CD4-positive, alpha-beta T cell treated with Interleukin-10 for 1 hour (primary cell): ENCODE data around the gene KCNJ11.
A peak's percentile ranks its signal among the peaks of the same experiment; 100 is the strongest.

Experiments used
- DNase-seq: peaks from one replicate; pipeline ENCODE4 v3.0.0-alpha.2; 2020

Gene KCNJ11

DNA sequence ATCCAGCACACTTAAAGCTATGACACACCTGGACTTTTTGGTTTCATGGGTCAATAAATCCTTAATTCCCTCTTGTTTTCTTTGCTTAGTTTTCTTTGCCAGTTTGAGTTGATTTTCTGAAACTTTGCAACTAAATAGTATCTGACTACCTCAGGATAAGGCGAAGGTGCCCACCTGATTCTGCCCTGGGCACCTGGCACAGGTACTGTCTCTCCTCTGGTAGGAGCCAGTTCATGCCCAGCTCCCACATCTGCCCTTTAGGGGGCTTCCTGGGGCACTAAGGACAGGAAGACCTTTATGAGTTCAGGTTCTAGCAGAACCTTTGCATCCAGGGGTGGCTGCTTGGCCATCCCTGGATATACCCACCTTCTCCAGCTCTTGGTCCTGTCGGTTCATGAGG lies 19.6 kb upstream of the KCNJ11 start:
- no peak for DNase-seq

DNA sequence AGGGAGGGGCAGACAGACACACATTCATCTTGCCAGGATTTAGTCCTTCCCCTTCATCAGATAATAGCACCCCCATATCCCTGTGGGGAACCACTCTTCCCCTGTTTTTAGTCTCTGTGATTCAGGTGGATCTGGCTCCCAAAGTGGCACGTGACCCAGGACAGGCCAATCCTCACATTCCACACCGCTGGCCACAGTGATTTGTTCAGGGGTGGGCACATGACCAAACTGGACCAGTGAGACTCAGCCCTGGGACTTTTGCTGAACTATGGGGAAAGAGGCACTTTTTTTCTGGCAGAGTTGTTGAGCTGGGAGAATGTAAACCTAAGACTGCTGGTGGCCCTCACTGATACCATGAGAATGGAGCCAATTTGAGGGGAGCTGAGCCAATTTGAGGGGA lies 19.1 kb upstream of the KCNJ11 start:
- no peak for DNase-seq

DNA sequence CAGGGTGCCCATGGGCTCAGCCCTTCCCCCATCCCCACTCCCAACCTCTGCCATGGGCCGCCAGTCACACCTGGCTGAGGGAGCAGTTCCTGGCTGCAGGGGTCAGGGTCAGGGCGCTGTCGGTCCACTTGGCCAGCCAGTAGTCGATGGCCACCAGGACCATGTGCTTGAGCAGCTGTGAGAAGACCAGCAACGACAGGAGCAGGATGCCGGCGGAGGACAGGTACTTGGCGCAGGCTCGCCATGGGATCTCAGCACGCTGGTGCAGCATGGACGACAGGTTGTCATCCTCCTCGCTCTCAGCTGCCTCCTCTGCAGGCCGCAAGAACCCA lies 18.3 kb upstream of the KCNJ11 start:
- no peak for DNase-seq

DNA sequence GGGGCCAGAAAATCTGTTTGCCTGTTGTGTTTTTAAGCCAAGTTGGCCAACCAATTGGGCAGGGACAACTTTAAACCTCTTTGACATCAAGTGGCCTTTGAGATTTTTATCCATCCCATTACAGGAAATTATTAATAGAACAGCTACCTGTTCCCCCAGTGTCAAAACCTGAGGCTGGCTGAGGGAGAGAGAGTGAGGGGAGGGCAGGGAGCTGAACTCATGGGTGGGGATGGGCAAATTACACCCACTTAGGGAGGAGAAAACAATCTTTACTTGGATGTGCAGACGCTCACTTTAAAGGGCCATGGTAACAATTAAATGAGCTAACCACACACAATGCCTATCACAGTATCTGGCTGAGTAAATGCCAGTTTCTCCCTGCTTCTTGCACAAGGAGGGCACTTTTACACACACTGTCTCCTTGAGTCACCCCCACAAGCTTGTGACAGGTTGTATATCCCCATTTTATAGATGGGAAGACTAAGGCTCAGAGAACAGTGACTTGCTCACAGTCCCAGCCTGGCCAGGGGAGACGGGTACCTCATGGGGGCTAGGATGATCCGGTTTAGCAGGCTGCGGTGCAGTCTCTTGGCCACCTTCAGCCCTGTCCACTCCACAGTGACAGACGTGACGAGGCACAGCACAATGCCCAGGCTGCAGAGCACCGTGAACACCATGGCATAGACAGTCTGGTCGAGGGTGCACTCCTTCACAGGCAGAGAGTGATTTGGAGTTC lies 17.8 kb upstream of the KCNJ11 start:
- DNase-seq: no peak

DNA sequence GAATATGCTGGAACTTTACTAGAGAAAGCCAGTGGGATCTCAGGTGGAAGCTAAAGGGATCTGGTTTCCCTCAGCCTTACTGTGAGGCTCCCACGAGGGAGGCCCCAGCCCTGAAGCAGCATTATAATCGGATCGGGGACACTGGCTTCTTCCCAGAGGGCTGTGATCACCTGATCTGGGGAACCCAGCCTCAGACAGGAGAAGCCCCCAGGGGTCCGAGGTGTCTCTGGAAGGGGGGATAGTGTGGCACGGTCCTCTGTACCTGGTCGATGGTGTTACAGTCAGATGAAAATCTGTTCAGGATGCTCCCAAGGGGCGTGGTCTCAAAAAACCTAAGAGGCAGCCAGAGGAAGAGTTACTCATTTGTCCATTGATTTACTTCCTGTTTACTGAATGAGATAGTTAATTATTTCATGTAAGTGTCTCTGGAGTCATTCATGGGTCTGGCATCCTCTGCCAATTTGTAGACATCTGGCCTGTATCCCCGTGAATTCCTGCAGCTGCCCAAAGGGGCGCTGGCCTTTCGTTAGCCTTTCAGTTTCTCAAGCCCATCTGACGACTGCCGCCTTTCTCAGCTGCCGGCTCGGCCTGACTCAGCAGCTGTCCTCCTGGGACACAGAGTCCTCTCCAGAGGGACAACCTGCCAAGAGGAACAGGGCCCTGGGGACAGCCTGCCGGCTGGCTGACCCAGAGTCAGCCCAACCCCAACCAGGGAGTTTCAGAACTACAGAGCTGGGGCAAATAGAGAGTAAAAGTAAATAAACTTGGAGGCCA lies 17.0 kb upstream of the KCNJ11 start:
- DNase-seq: no peak

DNA sequence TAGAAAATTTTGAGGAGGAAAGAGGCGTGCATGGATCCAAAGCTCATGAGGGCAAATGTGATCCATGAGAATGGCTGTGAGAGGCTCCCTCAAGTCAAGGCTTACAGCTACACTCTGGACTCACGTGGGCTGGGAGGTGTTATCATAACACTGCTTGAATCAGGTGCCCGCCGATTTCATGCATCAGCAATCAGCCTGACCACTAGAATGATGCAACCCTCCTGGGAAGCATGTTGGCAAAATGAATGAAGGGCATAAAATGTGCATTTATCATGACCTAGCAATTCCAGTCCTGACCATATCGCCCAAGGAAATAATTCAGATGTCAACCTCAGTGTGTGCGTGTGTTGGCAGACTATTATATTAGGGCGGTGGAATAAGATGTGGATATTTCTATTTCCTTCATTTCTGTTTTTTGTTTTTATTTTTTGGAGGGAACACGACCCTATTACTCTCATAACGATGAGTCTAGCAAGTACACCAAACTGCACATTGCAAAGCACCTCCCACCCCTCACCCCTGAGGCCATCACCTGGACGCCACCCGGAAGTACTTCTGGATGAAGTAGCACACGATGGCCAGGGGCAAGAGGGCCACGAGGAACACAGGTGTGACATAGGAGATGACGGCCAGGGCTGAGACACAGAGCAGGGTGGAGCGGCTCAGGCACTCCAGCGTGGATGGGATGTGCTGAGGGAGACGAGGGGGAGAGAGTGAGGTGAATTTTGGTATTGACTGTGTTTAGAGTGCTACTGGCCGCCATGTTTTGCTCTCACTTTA lies 15.7 kb upstream of the KCNJ11 start:
- no peak for DNase-seq

DNA sequence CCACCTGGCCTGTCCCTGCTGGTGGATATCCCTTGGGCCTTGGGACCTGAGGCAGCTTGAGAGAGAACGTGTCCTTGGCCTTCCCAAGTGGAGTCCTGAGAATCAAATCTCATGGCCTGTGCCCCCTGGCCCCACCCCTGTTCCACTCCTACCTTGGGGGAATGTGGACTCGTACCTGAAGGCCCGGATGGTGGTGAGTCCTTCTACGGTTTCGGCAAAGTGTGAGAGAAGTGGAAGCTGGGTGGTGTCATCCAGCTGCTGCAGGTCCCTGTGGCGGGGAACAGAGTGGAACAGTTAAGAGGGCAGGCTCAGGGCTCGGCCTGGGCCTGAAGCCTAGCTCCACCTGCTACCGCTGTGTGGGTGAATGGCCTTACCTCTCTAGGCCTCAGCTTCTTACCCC lies 14.0 kb upstream of the KCNJ11 start:
- DNase-seq: no peak

DNA sequence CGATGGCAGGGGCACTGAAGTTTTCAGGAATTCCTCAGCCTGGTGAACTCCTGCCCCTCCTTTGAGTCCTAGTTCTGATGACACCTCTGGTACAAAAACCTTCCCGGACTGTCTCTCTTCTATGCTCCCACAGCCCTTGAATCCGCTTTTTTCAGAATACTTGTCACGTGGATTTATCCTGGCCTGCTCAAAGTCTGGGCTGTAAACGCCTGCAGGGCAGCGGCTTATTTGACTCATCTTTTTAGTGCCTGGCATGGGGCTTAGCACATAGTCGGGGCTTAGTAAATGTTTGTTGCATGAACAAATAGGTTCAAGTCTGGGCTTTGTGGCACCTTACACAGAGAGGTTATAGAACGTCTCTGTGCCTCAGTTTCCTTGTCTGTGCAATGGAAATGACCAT lies 13.4 kb upstream of the KCNJ11 start:
- no peak for DNase-seq

DNA sequence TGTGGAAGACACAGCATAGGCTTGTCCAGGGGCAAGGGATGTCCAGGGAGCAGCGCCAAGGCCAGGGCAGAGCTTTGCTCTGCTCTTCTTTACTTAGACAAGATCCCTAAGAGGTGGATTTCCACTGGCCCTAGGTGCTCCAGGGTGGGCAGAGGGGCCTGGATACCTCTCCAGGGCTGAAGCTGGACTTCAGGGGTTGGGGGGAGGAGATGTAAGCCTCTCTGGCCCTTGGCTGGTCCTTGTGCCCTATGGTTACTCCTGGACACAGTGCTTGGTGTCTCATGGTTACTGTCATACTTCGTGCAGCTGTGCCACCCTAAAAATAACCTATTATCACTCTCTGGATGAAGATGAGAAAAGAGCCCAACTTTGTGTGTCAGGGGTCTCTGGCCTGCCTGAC lies 12.9 kb upstream of the KCNJ11 start:
- no peak for DNase-seq

DNA sequence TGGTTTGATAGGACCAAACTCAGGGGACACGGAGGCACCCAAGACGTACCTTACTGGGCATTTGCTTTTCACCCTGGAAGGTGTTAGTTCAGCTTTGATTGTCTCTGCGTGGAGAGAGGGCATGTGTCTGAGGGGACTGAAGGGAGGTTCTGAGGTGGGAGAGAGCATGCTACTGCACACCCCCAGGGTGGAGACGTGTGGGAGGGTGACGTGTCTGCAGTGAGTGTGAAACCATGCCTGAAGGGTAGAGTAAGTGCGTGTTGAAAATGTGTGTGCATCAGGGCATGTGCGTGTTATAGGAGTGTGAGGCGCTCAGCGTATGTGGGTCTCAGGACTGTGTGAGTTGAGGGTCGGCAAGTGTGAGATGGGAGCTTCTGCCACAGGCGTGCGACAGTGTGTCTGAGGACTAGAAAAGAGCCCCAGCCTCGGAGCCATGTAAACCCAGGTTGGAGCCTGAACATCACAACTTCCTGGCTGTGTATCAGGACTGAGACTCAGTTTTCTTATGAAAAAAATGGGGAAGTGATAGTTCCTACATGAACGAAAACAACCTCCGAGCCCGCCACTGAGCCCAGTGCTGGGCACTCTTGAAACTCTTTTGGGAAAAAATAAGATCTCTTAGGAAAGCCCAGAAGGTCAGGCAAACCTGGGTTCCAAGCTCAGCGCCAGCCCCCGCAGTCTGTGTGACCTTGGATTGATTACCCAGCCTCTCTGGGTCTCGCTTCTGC lies 11.8 kb upstream of the KCNJ11 start:
- DNase-seq: no peak

DNA sequence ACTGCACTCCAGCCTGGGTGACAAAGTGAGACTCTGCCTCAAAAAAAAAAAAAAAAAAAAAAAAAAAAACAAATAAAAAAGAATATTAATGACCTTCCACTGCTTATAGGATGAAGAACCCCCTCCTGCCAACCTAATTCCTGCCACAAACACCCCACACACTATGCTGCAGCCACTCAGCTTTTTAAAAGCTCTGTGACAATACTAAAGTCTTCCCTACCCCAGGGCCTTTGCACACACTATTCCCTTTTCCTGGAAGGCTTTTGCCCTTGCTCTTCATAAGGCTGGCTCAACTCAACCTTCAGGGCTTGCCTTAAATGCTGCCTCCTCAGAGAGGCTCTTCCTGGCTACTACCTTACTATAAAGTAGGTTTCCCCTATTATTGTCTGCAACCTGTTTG lies 10.8 kb upstream of the KCNJ11 start:
- DNase-seq: no peak

DNA sequence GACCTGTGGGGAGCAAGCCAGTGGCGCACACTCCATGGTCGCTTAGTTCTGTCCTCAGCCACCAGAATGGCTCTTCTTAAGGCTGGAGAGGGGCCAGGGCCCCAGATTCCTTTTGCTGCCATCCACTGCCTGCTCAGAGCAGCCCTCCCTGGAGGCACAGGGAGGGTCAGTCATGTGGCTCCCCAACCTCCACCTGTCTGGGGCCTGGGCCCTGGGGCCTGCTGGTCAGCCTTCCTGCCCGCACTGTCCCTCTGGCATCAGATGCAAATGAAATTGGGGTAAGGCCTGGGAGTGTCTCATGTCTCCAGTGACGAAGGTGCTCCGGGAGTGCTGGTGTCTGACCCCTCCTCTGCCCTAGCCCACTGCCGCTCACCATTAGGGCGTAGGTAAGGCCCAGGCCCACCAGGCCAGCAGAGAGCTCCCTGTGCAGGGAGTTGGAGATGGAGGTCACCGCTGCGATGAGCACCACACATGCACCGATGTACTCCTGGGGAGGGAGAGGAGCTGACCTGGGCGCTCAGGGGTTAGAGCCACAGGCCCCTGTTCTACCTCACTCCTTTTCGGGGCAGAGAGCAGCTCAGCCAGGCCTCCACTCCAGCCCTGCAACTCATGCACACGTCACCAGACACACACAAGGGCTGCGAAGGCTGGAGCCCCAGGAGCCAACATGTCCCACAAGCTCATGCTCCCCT lies 9.0 kb upstream of the KCNJ11 start:
- no peak for DNase-seq

DNA sequence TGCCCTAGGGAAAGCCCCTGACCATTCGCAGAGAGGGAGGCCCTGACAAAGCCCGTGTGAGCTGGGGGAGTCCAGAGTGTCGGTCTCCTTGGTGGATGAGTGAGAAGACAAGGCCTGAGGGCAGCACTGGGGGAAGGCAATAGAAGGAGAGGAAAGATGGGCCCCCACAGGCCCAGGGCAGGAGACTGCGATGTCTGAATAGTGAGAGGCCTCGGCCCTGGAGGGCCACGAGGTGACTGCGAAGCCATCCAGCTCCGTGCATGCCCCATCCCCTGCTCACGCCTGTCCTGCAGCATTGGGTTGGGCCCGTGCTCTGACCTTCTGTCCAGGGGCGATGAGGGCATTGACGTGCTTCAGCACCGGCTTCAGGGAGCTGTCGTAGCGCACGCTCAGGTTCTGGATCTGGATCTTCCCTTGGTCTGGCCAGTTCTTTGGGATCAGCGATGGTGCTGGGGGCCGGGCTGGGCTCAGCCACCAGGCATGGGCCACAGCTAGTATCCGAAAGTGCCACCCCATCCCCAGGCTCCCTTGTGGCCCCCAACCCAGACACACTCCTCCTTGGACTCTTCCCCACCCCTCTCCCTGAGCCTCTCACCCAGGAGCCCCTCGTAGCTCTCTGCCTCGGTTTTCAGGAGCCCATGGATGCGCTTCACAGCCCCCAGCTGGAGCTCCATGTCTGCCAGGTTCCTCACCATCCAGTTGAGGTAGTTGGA lies 8.3 kb upstream of the KCNJ11 start:
- DNase-seq: no peak

DNA sequence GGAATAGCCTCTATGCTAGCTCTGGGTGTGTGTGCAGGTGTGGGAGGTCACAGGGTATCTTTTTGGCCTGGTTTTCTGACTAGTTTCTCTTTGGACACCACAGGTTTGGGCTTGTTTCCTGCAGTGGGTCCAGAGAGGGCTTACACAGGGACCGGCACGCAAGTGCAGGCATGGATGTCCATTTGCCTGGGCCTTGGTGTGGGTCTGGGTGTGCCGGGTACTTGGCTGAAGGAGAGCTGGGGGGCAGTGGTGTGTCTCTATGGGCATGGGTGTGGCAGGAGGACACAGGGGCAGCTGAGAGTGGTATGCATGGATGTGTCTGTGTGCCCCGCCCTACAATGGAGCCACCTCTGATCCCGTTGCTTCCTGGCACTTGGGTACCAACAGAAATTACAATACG lies 7.5 kb upstream of the KCNJ11 start:
- DNase-seq: no peak

DNA sequence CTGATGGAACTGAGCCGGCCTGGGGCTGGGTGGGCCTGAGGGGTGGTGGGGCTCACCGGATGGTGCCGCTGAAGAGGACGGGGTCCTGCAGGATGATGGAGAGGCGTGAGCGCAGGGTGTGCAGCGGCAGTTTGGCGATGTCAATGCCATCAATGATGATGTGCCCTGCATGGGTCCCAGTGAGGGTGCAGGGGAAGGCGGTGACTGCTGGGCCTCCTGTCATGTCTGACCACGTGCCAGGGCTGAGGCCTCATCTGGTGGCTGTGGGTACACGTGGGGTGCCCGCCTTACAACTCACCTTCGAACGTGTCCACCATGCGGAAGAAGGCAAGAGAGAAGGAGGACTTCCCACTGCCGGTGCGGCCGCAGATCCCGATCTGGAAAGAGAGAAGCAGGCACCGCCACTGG lies 7.1 kb upstream of the KCNJ11 start:
- no peak for DNase-seq

DNA sequence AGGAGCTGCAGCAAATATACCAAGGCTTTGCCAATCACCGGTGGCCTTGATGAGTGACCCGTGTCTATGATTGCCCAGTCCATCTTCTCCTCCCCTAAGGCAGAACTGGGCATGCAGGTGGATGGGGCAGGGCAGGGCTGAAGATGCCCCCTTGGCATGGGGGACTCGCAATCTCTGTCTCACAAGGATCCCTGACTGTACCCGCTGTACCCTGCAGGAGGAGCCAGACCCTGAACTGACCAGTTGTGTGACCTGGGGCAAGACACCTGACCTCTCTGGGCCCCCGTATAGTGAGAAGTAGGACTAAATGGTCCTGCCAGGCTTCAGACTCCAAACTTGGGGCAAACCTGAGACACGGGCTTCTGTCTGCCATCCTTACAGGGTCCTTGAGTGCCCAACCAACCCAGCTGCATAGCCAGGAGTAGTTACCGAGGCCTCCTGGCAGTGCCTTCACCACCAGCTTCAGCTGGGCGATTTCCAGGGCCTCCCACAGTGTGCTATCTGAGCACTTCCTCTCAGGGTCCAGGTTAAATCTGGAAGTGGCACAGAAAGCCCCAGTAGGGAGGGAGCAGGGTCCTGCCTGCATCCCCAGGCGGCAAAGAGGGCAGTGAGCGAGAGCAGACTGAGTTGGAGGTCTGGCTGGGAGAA lies 6.4 kb upstream of the KCNJ11 start:
- DNase-seq: no peak

DNA sequence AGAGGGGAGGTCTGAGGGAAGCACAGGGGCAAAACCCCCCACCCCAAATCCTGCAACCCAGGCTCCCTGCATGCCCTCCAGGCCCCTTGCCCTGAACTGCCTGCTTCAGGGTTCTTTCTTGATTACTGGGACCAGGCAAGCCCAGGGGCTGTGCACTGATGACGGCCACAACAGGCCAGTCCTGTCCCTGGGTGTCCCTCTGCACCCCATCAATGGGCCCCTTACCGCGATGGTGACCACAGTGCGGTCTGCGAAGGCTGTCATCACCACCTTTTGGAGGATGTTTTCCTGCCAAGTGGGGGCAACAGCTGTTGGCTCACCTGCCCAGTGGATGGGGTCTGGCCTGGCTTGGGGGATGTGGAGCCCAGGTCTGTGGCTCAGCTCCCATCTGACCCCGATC lies 5.0 kb upstream of the KCNJ11 start:
- no peak for DNase-seq

DNA sequence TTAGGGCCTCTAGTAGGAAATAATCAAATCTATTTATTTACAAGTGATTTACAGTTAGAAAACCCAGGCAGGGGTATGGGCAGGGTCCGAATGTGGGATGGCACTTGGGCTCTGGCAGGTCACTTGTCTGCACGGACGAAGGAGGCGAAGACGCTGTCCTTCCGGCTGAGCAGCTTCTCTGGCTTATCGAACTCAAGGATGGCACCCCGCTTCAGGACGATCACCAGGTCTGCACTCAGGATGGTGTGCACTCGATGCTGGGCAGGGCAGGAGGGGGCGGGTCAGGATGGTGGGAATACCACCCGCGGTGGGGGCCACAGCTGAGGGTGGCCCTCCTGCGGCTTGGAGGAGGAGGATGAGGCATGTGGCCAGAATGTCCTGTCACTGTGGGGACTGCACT lies 4.4 kb upstream of the KCNJ11 start:
- no peak for DNase-seq

DNA sequence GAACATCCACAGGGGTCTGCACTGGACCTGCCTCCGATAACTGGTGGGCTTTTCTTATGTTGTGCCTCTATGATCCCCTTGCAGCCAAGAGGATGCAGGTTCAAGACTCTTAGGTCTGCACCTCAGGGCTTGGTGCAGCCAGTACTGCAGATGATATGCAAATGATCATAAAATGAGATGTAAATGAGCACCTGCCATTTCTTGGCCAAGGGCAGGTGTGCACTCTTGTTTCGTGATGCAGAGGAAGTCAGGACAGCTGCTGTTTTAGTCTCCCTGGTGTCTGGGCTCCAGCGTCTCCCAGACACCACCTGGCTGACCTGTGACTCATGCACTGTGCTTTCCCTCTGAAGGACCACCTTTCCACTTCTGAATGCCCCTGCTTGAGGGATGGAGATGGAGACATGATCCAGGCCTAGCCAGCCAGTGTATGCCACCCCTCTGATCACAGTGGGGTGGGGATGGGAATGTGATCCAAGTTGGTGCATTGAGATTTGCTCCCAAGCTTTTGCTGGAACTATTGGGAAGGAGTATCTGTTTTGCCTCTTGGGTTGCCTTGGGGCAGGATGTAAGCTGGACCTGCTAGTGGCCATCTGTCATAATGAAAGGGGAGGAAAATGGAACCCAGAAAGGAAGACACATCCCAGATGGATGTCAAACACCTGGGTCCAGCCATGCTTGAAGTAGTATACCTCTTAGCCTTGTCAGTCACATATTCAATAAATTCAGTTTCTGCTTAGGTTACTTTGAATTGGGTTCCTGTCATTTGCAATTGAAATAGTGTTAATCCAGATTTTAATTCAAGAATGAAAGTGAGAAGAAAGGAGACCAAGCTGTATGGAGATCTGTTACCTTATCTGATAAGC lies 3.3 kb upstream of the KCNJ11 start:
- DNase-seq: no peak

DNA sequence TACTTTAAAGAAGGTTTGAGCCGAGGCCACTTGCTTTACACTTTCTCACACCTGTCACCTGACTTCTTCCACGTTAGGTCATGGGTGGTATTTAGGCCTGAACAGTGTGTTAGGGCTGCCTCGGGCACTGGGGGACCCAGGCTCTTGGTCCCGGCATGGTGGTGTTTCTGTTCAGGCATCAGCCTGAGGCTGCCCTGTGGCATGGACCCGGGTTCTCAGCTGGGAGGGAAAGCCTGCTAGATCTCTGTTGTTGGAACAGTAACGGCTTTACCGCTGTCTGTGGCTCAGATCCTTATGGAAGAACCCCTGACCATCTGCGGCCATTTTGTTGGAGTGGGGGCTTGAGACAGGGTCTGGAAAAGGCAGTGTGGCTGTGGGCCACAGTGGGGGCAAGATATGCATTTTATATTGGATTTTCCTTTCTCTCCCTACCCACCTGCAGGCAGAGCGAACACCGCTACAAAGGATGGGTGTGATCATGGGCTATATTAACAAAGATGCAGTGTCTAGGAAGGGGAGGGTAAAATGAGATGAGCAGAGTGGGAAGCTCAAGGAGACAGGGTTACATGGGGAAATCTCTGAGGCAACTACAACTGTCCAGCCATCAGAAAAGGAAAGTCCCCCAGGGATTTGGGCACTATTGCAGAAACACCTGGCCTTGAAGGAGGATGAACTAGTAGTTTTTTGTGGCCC lies 1.6 kb upstream of the KCNJ11 start:
- peak; percentile 10 for DNase-seq
